ENCODE measurements around the gene LYPD4. TPM values are rescaled to one million over a fixed set of nuclear protein-coding genes. Genes with fewer than 3 reads are reported as not detected.
A peak's percentile ranks its signal among the peaks of the same experiment; 100 is the strongest.
"Not testable (repeated sequence)": the region's sequence is repeated elsewhere in the genome, so short reads cannot be mapped to it uniquely, and the experiment has no call there.

LYPD4 gene
- total RNA-seq, 1 donor from 2014 or later = not detected

DNA sequence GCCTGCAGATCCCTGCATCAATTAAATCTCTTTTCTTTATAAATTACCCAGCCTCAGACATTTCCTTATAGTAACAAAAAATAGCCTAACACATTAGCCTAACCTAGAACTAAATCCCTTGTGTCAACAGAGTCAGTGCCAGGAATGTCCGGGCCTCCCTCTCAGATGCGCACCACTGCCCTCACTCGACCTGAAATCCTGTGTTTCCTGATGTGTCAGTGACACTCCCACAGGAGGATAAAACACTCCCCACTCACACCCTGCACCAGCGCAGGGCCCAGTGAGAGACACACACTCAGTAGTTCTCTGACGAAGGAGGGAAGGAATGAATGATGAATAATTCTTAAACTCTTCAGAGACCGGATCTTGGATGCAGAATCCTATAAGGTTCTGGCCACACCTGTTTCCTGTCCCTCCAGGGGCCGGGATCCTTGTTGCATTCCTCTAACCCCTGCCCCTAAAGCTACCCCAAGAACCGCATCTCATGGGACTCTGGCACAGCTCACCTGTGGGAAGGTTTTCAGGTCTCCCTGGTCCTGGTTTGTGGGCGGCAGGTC lies 45.0 kb downstream of the LYPD4 start:
- peak; percentile 47 for DNase-seq (ENCODE audit: low read depth)

DNA sequence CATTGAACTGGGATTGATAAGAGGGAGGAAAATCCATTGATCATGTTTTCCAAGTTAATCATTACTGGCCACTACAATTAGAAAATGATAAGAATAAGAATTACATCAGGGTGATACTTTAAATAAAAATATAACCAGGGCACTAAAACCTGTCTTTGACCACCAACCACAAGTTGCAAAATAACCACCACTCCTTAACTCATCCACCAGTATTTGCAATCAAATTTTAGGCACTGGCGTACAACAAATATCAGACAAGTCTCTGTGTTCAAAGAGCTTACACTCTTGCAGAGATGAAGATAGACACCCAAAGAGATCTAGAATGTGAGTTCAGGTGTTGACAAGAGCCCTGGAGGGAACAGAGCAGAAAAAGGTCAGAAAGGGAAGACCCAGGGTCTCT lies 47.6 kb downstream of the LYPD4 start:
- DNase-seq (ENCODE audit: low read depth) = no peak

DNA sequence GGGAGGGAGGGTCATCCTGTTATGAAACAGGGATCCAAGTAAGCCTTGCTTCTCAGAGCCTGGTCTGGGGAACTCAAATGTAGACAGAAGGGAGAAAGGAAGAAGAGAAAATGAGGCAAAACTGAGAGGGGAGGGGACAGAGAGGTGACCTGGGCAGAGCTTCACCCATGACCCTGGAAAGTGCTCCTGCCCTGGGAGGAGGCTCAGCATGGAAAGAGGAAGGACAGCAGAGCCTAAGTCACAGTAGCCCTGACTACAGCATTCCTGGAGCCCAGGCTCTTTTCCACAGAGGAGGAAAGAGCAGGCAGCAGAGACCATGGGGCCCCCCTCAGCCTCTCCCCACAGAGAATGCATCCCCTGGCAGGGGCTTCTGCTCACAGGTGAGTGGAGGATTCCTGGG lies 48.1 kb downstream of the LYPD4 start, which contains the start of gene CEACAM3:
Gene CEACAM3, plus strand, starts transcription at position 226 of the 400 bp plus-strand sequence. Its CDS starts 91 bp downstream, at position 317.
- DNase-seq (ENCODE audit: low read depth) = no peak

DNA sequence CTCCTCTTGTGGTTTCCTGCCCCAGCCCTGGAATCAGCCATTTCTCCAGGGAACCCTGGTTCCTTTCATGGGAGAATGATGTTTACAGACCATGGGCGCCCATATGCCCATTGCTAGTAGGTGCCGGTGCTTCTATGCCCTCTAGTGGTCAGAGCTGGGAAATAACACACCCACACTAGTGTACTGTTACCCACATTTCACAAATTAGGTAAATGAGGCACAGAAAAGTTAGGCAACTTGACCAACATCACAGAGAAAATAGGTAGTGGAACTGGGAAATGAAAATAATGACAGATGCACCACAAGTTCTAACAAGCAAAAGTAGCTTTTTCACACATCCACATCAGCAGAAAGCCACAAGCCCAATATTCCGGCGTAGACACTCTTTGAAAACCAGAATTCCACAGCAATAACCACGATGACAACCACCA lies 49.4 kb downstream of the LYPD4 start:
- DNase-seq (ENCODE audit: low read depth) = peak; percentile 9

DNA sequence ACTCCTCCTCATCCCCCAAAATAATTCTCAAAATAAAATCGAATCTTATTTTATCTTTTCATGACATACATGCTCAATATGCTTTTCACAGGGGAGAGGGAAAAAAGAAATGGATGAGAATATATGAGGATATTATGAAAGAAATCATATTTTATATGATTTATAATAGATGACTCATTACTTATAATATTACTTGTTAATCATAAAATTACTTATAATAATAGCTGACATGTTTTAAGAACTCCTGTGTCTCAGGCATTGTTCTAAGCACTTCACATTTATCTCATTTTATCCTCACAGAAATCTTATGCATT lies 51.1 kb downstream of the LYPD4 start:
- DNase-seq (ENCODE audit: low read depth) = no peak

DNA sequence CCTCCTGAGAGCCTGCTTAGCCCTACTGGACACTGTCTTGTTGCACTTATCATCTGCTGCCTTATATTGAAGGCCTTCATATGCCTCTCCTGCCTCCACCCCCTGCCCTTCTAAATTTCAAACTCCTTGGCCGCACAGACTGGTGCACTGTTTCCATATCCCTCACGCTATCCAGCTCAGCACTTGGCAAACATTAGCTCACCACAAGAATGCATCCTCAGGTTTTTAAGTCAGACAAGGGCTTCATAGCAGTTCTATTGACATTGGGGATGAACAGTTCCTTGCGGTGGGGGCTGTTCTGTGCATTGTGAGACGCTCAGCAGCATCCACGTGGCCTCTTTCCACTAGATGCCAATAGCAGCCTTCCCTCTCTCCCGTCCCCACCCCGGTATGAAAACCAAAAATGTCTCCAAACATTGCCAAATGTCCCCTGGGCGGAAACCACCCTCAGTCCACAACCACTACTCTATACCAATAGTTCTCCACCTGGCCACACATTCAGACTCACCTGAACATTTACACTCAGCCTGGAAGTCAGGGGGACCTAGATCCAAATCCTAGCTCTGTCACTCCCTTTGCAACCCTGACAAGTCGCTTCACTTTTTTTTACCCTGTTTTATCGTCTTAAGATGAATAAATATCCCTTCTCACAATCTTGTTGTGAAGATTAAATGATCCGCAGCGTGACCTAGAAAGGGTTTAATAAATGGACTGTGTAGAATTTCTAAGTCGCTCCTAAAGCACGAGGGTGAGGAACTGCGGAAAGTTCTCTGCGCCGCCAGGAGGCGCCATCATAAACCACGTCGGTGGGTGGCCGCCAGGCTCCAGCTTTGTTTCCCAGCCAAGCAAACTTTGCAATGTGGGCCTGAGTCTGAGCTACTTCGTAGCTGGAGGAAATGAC lies 51.7 kb downstream of the LYPD4 start:
- peak; percentile 22 for DNase-seq (ENCODE audit: low read depth)

DNA sequence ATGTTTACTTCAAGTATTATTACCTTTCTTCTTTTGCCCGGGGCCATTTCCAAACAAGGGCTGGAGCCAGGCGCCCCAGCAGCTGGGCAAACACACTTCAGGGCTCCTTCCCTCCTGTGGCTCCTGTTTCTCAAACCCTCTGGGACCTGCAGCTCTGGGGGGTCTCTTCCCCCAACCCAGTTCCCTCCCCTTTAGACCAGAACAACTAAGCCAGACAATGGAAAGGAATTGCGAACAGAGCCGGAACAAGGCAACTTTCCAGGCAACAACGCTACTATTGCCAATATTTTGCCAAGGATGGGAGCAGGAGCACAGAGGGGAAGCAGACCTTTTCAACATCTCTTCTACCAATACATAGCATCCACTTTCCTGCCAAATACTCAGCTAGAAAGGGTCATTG lies 55.4 kb downstream of the LYPD4 start:
- DNase-seq (ENCODE audit: low read depth) = not testable (repeated sequence)

DNA sequence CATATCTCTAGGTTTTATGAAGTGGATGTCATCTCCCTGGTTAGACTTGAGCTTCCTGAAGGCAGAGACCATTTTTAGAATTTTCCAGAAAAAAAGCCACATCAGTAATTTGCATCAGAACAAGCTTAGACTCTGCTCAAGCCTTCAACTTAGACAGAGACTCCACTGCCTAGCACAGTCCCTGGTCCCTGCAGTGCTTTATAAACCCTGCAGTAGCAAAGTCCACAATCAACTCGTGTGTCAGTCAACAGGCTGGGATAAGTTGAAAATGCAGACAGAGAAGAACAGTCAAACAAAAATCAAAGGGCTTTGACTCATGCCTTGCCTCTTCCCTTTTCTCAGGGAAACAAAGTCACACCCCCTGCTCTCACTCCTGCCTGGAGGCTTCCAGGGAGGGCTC lies 56.0 kb downstream of the LYPD4 start:
- DNase-seq (ENCODE audit: low read depth) = not testable (repeated sequence)

Other genes starting within 250 kb of the LYPD4 start
- not detected in 2 replicates for gene CEACAM4, start 217.6 kb downstream of the LYPD4 start, total RNA-seq
- not detected in 2 replicates for gene CEACAM7, start 156.4 kb downstream of the LYPD4 start, total RNA-seq
- not detected in 2 replicates for gene CEACAM5, start 136.1 kb downstream of the LYPD4 start, total RNA-seq
- 0.17 TPM in 1 of 2 replicates, not detected in the other for gene CEACAM6, start 89.2 kb downstream of the LYPD4 start, total RNA-seq
- not detected in 2 replicates for gene CEACAM3, start 48.1 kb downstream of the LYPD4 start, total RNA-seq
- not detected in 2 replicates for gene DMRTC2, start 359 bp upstream of the LYPD4 start, total RNA-seq
- 1,170 and 2,293 TPM in 2 replicates for gene RPS19, start 15.6 kb upstream of the LYPD4 start, total RNA-seq
- gene CD79A, start 32.6 kb upstream of the LYPD4 start, total RNA-seq = 0.10 TPM in 1 of 2 replicates, not detected in the other
- gene ARHGEF1, start 38.5 kb upstream of the LYPD4 start, total RNA-seq = 34.7 and 36.3 TPM in 2 replicates
- gene ERFL, start 83.8 kb upstream of the LYPD4 start, total RNA-seq = not detected in 2 replicates
- 71.8 and 108 TPM in 2 replicates for gene RABAC1, start 114.6 kb upstream of the LYPD4 start, total RNA-seq
- 0.05 and 0.17 TPM in 2 replicates for gene ATP1A3, start 149.5 kb upstream of the LYPD4 start, total RNA-seq
- gene GRIK5, start 225.5 kb upstream of the LYPD4 start, total RNA-seq = 1.2 and 27.0 TPM in 2 replicates
- 9.6 and 20.5 TPM in 2 replicates for gene ZNF574, start 231.5 kb upstream of the LYPD4 start, total RNA-seq

Measured in renal cortical epithelial cell (primary cell).